Measurements from ENCODE around the gene CDHR2. TPM values are rescaled to one million over a fixed set of nuclear protein-coding genes. Genes with fewer than 3 reads are reported as not detected.

CDHR2 gene
- total and polyA plus RNA-seq, 5 donors = 0.40 to 0.92 (median 0.47) TPM; not detected in 2

- H3K27ac ChIP-seq (ENCODE audit: low read length) = no peak overlapping the region
- no peaks in the 10 kb centered on the region for H3K9me3 ChIP-seq (ENCODE audit: control insufficient read depth, low read length)
- ATAC-seq (no peak), DNase-seq (peak in 1 of 3 donors; percentile 6)
- WGBS = 85% methylated on average over 7 of the region's 7 CpGs
- H3K4me1 ChIP-seq (ENCODE audit: control insufficient read depth, insufficient read depth, low read length) = no peaks in the 10 kb centered on the region
- H3K27me3 ChIP-seq (ENCODE audit: control insufficient read depth, insufficient read depth) = no peaks in the 10 kb centered on the region
- intact Hi-C loops (cut with DNase I) = loop anchor here in 1 of 4 donors (10.0 kb wide), 1 partner anchor 57 kb away; no protein-coding TSS in a partner anchor
- H3K4me3 ChIP-seq (ENCODE audit: low read length) = no peak overlapping the region
Measured at GRCh38 chr5:176631383-176632200, 82.5 kb downstream of the CDHR2 start.

- Histone ChIP-seq H3K27ac (ENCODE audit: low read length) (no peak overlapping the region), H3K4me1 (ENCODE audit: control insufficient read depth, insufficient read depth, low read length) (no peaks in the 10 kb centered on the region), H3K4me3 (ENCODE audit: low read length) (no peak overlapping the region), H3K27me3 (ENCODE audit: control insufficient read depth, insufficient read depth) (no peaks in the 10 kb centered on the region), H3K9me3 (ENCODE audit: control insufficient read depth, low read length) (no peaks in the 10 kb centered on the region)
- peak in 1 of 3 donors; percentile 60 for DNase-seq
- peak; percentile 31 to 64 for ATAC-seq
- intact Hi-C loops (cut with DNase I) = loop anchor here in 1 of 4 donors (10.0 kb wide), 1 partner anchor 58 kb away; no protein-coding TSS in a partner anchor
- 80% methylated on average over 2 of the region's 2 CpGs for WGBS
Measured at GRCh38 chr5:176632745-176633144, 83.6 kb downstream of the CDHR2 start.

GRCh38 chr5:176633598-176633997, 84.5 kb downstream of the CDHR2 start:
- H3K27me3 ChIP-seq (ENCODE audit: control insufficient read depth, insufficient read depth) = no peaks in the 10 kb centered on the region
- no peaks in the 10 kb centered on the region for H3K9me3 ChIP-seq (ENCODE audit: control insufficient read depth, low read length)
- H3K27ac ChIP-seq (ENCODE audit: low read length) = no peak overlapping the region
- H3K4me3 ChIP-seq (ENCODE audit: low read length) = no peak overlapping the region
- intact Hi-C loops (cut with DNase I) = loop anchor here in 1 of 4 donors (10.0 kb wide), 1 partner anchor 59 kb away; no protein-coding TSS in a partner anchor
- 19% methylated on average over 6 of the region's 6 CpGs for WGBS
- ATAC-seq = no peak
- no peaks in the 10 kb centered on the region for H3K4me1 ChIP-seq (ENCODE audit: control insufficient read depth, insufficient read depth, low read length)
- no peak for DNase-seq

- no peaks in the 10 kb centered on the region for H3K4me1 ChIP-seq (ENCODE audit: control insufficient read depth, insufficient read depth, low read length)
- H3K9me3 ChIP-seq (ENCODE audit: control insufficient read depth, low read length) = no peaks in the 10 kb centered on the region
- 28% methylated on average over 9 of the region's 9 CpGs for WGBS
- H3K4me3 ChIP-seq (ENCODE audit: low read length) = no peak overlapping the region
- intact Hi-C loops (cut with DNase I) = loop anchor here in 1 of 4 donors (10.0 kb wide), 1 partner anchor 62 kb away; no protein-coding TSS in a partner anchor
- DNase-seq = peak in 1 of 3 donors; percentile 13
- no peak for ATAC-seq
- no peak overlapping the region for H3K27ac ChIP-seq (ENCODE audit: low read length)
- H3K27me3 ChIP-seq (ENCODE audit: control insufficient read depth, insufficient read depth) = no peaks in the 10 kb centered on the region
Measured at GRCh38 chr5:176636426-176636825, 87.3 kb downstream of the CDHR2 start.

GRCh38 chr5:176637556-176637955, 88.4 kb downstream of the CDHR2 start:
- no peaks in the 10 kb centered on the region for H3K9me3 ChIP-seq (ENCODE audit: control insufficient read depth, low read length)
- no peak for ATAC-seq
- 53% methylated on average over 4 of the region's 4 CpGs for WGBS

GRCh38 chr5:176638437-176638836, 89.3 kb downstream of the CDHR2 start:
- no peak overlapping the region for H3K27ac ChIP-seq (ENCODE audit: low read length)
- no peaks in the 10 kb centered on the region for H3K27me3 ChIP-seq (ENCODE audit: control insufficient read depth, insufficient read depth)
- 95% methylated on average over 3 of the region's 3 CpGs for WGBS
- DNase-seq (no peak), ATAC-seq (no peak)
- no peak overlapping the region for H3K4me3 ChIP-seq (ENCODE audit: low read length)
- H3K4me1 ChIP-seq (ENCODE audit: control insufficient read depth, insufficient read depth, low read length) = no peaks in the 10 kb centered on the region
- no peaks in the 10 kb centered on the region for H3K9me3 ChIP-seq (ENCODE audit: control insufficient read depth, low read length)
- intact Hi-C loops (cut with DNase I) = loop anchor here in 1 of 4 donors (10.0 kb wide), 1 partner anchor 64 kb away; no protein-coding TSS in a partner anchor

More at GRCh38 chr5:176637556-176637955, 88.4 kb downstream of the CDHR2 start:
- H3K4me3 ChIP-seq (ENCODE audit: low read length) = no peak overlapping the region
- intact Hi-C loops (cut with DNase I) = loop anchor here in 1 of 4 donors (10.0 kb wide), 1 partner anchor 63 kb away; no protein-coding TSS in a partner anchor
- no peaks in the 10 kb centered on the region for H3K4me1 ChIP-seq (ENCODE audit: control insufficient read depth, insufficient read depth, low read length)
- H3K27ac ChIP-seq (ENCODE audit: low read length) = no peak overlapping the region
- DNase-seq = peak in 1 of 3 donors; percentile 2
- no peaks in the 10 kb centered on the region for H3K27me3 ChIP-seq (ENCODE audit: control insufficient read depth, insufficient read depth)

- H3K4me1 ChIP-seq (ENCODE audit: control insufficient read depth, insufficient read depth, low read length) = no peaks in the 10 kb centered on the region
- no peak for ATAC-seq
- peak in 1 of 3 donors; percentile 8 for DNase-seq
- no peaks in the 10 kb centered on the region for H3K9me3 ChIP-seq (ENCODE audit: control insufficient read depth, low read length)
- H3K4me3 ChIP-seq (ENCODE audit: low read length) = no peak overlapping the region
- H3K27ac ChIP-seq (ENCODE audit: low read length) = no peak overlapping the region
- no peaks in the 10 kb centered on the region for H3K27me3 ChIP-seq (ENCODE audit: control insufficient read depth, insufficient read depth)
- intact Hi-C loops (cut with DNase I) = loop anchor here in 1 of 4 donors (10.0 kb wide), 1 partner anchor 64 kb away; no protein-coding TSS in a partner anchor
- 41% methylated on average over 4 of the region's 4 CpGs for WGBS
Measured at GRCh38 chr5:176639208-176639607, 90.1 kb downstream of the CDHR2 start.

- peak; percentile 66 to 84 for ATAC-seq
- Histone ChIP-seq H3K27me3 (ENCODE audit: control insufficient read depth, insufficient read depth) (no peaks in the 10 kb centered on the region), H3K27ac (ENCODE audit: low read length) (no peak overlapping the region), H3K9me3 (ENCODE audit: control insufficient read depth, low read length) (no peaks in the 10 kb centered on the region), H3K4me1 (ENCODE audit: control insufficient read depth, insufficient read depth, low read length) (no peaks in the 10 kb centered on the region), H3K4me3 (ENCODE audit: low read length) (no peak overlapping the region)
- 22% methylated on average over 4 of the region's 4 CpGs for WGBS
- intact Hi-C loops (cut with DNase I) = loop anchor here in 2 of 4 donors (10.0 kb wide), 2 partner anchors 55 to 65 kb away; no protein-coding TSS in a partner anchor
- DNase-seq = peak; percentile 68 to 90 (median 87)
Measured at GRCh38 chr5:176639981-176640380, 90.8 kb downstream of the CDHR2 start.

- intact Hi-C loops (cut with DNase I) = loop anchor here in 1 of 4 donors (10.0 kb wide), 1 partner anchor 56 kb away; no protein-coding TSS in a partner anchor
- Histone ChIP-seq H3K9me3 (ENCODE audit: control insufficient read depth, low read length) (no peaks in the 10 kb centered on the region), H3K27ac (ENCODE audit: low read length) (no peak overlapping the region), H3K27me3 (ENCODE audit: control insufficient read depth, insufficient read depth) (no peaks in the 10 kb centered on the region), H3K4me3 (ENCODE audit: low read length) (no peak overlapping the region), H3K4me1 (ENCODE audit: control insufficient read depth, insufficient read depth, low read length) (no peaks in the 10 kb centered on the region)
- 78% methylated on average over 4 of the region's 4 CpGs for WGBS
- no peak for DNase-seq
- no peak for ATAC-seq
Measured at GRCh38 chr5:176640616-176641015, 91.5 kb downstream of the CDHR2 start.

- no peak overlapping the region for H3K27ac ChIP-seq (ENCODE audit: low read length)
- no peak overlapping the region for H3K4me3 ChIP-seq (ENCODE audit: low read length)
- H3K27me3 ChIP-seq (ENCODE audit: control insufficient read depth, insufficient read depth) = no peaks in the 10 kb centered on the region
- 46% methylated on average over 15 of the region's 15 CpGs for WGBS
- no peak for ATAC-seq
- no peaks in the 10 kb centered on the region for H3K4me1 ChIP-seq (ENCODE audit: control insufficient read depth, insufficient read depth, low read length)
- no peaks in the 10 kb centered on the region for H3K9me3 ChIP-seq (ENCODE audit: control insufficient read depth, low read length)
- peak in 2 of 3 donors; percentile 9 to 30 for DNase-seq
- intact Hi-C loops (cut with DNase I) = loop anchor here in 1 of 4 donors (10.0 kb wide), 1 partner anchor 58 kb away; no protein-coding TSS in a partner anchor
Measured at GRCh38 chr5:176642675-176643490, 93.7 kb downstream of the CDHR2 start.
